DND-41 (cell line): ENCODE results near the gene HKDC1.

Experiments used
- ATAC-seq: fragments of 200-7000 bp; cut with Tn5 transposase; 3 replicates; pipeline ENCODE4 v1.9.1; 2021; ENCODE audit warnings: low read depth; ENCODE audit not compliant: insufficient read depth
- DNase-seq: peaks from one replicate; pipeline ENCODE4 v3.0.0-alpha.2; 2020
- H2AFZ ChIP-seq: 2 replicates; pipeline ENCODE4 v1.6.0; 2012; ENCODE audit warnings: low read depth, low read length
- H3K27ac ChIP-seq: 2 replicates; pipeline ENCODE4 v1.5.1; 2012; ENCODE audit warnings: low read length, inconsistent platforms
- H3K27me3 ChIP-seq: fragments of 200-600 bp; sonication (generic); 2 replicates; pipeline ENCODE4 v1.6.0; 2012; ENCODE audit warnings: low read length, mild to moderate bottlenecking, inconsistent platforms; ENCODE audit not compliant: insufficient read depth, poor library complexity
- H3K36me3 ChIP-seq: 2 replicates; pipeline ENCODE4 v1.5.1; 2012; ENCODE audit warnings: low read length, inconsistent platforms; ENCODE audit not compliant: insufficient read depth
- H3K4me1 ChIP-seq: 2 replicates; pipeline ENCODE4 v1.5.1; 2012; ENCODE audit warnings: mild to moderate bottlenecking, low read length; ENCODE audit not compliant: insufficient read depth
- H3K4me2 ChIP-seq: 2 replicates; pipeline ENCODE4 v1.6.0; 2012; ENCODE audit warnings: mild to moderate bottlenecking, moderate library complexity, low read length, inconsistent platforms; ENCODE audit not compliant: insufficient read depth
- H3K4me3 ChIP-seq, 2 experiments: fragments of 200-600 bp in 1 of 2; shearing (Covaris generic) in 1 of 2; 2 replicates each; pipeline ENCODE4 v1.5.1; 2012 to 2016; ENCODE audit warnings: inconsistent platforms in 2 of 2, low read length in 2 of 2, mild to moderate bottlenecking in 2 of 2, low read depth in 1 of 2, moderate library complexity in 1 of 2
- H3K79me2 ChIP-seq: 2 replicates; pipeline ENCODE4 v1.6.0; 2012; ENCODE audit warnings: low read length, inconsistent platforms; ENCODE audit not compliant: insufficient read depth
- H3K9ac ChIP-seq: 2 replicates; pipeline ENCODE4 v1.6.0; 2012; ENCODE audit warnings: low read depth, mild to moderate bottlenecking, inconsistent platforms, low read length, moderate library complexity
- H3K9me3 ChIP-seq: 2 replicates; pipeline ENCODE4 v1.5.1; 2012; ENCODE audit warnings: low read length, moderate library complexity, mild to moderate bottlenecking, inconsistent platforms; ENCODE audit not compliant: insufficient read depth, severe bottlenecking
- H4K20me1 ChIP-seq: 2 replicates; pipeline ENCODE4 v1.6.0; 2012; ENCODE audit warnings: low read length; ENCODE audit not compliant: insufficient read depth
- CTCF ChIP-seq: IDR thresholded peaks from 2 replicates; pipeline ENCODE4 v1.5.1; 2012; ENCODE audit warnings: borderline replicate concordance, low read length, moderate library complexity, mild to moderate bottlenecking; ENCODE audit not compliant: poor library complexity, severe bottlenecking; ENCODE audit errors: extremely low read depth
- EZH2 ChIP-seq: IDR thresholded peaks from 3 replicates; pipeline ENCODE4 v1.6.1; 2012; ENCODE audit warnings: borderline replicate concordance, low read depth, mild to moderate bottlenecking, moderate library complexity, low read length, inconsistent platforms; ENCODE audit not compliant: severe bottlenecking

HKDC1 gene

GRCh38 chr10:69181433-69181832 lies 38.7 kb upstream of the HKDC1 start:
- peaks cover 26% of the 10 kb centered on the region for H3K36me3 ChIP-seq
- H2AFZ ChIP-seq: no peak overlapping the region
- H3K79me2 ChIP-seq: peaks cover 64% of the 10 kb centered on the region
- H4K20me1 ChIP-seq: peaks cover 19% of the 10 kb centered on the region; the same call in 1 of the 2 replicates
- no peaks in the 10 kb centered on the region for H3K9me3 ChIP-seq
- no peak for DNase-seq
- no peaks in the 10 kb centered on the region for H3K27me3 ChIP-seq
- peak overlapping the region; percentile 95 to 97; a peak in 3 of 4 replicates for H3K4me3 ChIP-seq
- H3K27ac ChIP-seq: peak overlapping the region; percentile 99
- H3K4me1 ChIP-seq: peaks cover 39% of the 10 kb centered on the region
- no peak for ATAC-seq
- peak overlapping the region; percentile 93 for H3K4me2 ChIP-seq
- TF ChIP-seq CTCF: no peak
- no peak for TF ChIP-seq EZH2
- H3K9ac ChIP-seq: peak overlapping the region; percentile 96; the same call in 1 of the 2 replicates

GRCh38 chr10:69182005-69182404 lies 38.1 kb upstream of the HKDC1 start:
- H3K4me2 ChIP-seq: peak overlapping the region; percentile 93; the same call in 1 of the 2 replicates
- H2AFZ ChIP-seq: no peak overlapping the region
- H3K79me2 ChIP-seq: peaks cover 64% of the 10 kb centered on the region
- no peak overlapping the region for H3K4me3 ChIP-seq
- TF ChIP-seq CTCF: no peak
- TF ChIP-seq EZH2: no peak
- H3K27me3 ChIP-seq: no peaks in the 10 kb centered on the region
- H3K27ac ChIP-seq: no peak overlapping the region
- peaks cover 39% of the 10 kb centered on the region for H3K4me1 ChIP-seq
- H3K36me3 ChIP-seq: peaks cover 31% of the 10 kb centered on the region
- no peak overlapping the region for H3K9ac ChIP-seq
- DNase-seq (no peak), ATAC-seq (no peak)
- peaks cover 19% of the 10 kb centered on the region; the same call in 1 of the 2 replicates for H4K20me1 ChIP-seq
- no peaks in the 10 kb centered on the region for H3K9me3 ChIP-seq

DNA sequence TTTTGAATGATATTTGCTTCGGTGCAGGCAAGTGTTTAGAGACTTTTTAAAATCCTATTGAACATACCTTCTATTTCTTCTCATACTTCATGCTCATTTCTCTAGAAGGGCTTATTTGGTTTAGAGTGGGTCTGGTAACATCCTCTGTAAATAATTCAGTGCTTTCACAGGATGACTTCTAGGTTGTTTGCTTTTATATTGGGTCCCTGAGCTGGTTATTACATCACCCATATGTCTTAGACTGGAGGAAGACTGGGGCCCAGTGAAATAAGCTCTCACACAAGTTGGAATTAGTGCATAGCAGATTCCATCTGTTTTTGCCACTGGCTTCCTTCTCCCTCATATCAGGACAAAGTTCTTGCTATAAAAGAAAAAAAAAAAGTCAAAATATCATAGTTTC lies 33.6 kb upstream of the HKDC1 start:
- no peak overlapping the region for H3K9ac ChIP-seq
- ATAC-seq: no peak
- H3K27ac ChIP-seq: no peak overlapping the region
- H3K4me2 ChIP-seq: no peak overlapping the region
- no peak for DNase-seq
- TF ChIP-seq CTCF (no peak), EZH2 (no peak)
- peaks cover 68% of the 10 kb centered on the region for H3K36me3 ChIP-seq
- H2AFZ ChIP-seq: no peak overlapping the region
- H3K27me3 ChIP-seq: no peaks in the 10 kb centered on the region
- H3K4me1 ChIP-seq: peaks cover 17% of the 10 kb centered on the region
- H3K79me2 ChIP-seq: peaks cover 45% of the 10 kb centered on the region
- peaks cover 15% of the 10 kb centered on the region; the same call in 1 of the 2 replicates for H4K20me1 ChIP-seq
- H3K9me3 ChIP-seq: no peaks in the 10 kb centered on the region
- H3K4me3 ChIP-seq: no peak overlapping the region
